GM10266 (cell line): ENCODE measurements around the gene PRXL2B.

Experiments used
- DNase-seq: peaks from one replicate; pipeline ENCODE4 v3.0.0; 2012; ENCODE audit errors: extremely low spot score
- TF ChIP-seq, protein P1 (sequence below): IDR thresholded peaks from 2 replicates; pipeline ENCODE4 v1.5.1; 2012; ENCODE audit warnings: mild to moderate bottlenecking, low read depth; ENCODE audit not compliant: control insufficient read depth, insufficient read depth; ENCODE audit errors: missing control alignments

PRXL2B gene

DNA sequence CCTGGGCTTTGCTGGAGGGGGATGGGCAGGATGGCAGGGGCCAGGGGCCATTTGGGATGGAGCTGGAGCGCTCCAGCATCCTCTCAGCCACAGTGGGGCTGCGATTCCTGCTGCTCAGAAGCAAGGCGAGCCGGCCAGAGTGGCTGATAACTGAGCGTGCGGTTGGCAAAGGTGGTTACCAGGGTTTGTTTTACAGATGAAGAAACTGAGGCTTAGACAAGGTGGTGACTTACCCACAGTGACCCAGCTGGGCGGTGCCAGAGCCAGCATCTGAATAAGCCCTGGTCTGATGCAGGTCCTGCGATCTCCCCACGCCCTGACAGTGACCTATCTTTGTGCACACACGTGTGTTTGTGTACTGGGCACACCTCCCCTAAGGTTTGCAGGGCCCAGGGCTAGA, 5.9 kb upstream of the PRXL2B start:
- TF ChIP-seq, protein P1, sequence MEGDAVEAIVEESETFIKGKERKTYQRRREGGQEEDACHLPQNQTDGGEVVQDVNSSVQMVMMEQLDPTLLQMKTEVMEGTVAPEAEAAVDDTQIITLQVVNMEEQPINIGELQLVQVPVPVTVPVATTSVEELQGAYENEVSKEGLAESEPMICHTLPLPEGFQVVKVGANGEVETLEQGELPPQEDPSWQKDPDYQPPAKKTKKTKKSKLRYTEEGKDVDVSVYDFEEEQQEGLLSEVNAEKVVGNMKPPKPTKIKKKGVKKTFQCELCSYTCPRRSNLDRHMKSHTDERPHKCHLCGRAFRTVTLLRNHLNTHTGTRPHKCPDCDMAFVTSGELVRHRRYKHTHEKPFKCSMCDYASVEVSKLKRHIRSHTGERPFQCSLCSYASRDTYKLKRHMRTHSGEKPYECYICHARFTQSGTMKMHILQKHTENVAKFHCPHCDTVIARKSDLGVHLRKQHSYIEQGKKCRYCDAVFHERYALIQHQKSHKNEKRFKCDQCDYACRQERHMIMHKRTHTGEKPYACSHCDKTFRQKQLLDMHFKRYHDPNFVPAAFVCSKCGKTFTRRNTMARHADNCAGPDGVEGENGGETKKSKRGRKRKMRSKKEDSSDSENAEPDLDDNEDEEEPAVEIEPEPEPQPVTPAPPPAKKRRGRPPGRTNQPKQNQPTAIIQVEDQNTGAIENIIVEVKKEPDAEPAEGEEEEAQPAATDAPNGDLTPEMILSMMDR = no peak
- no peak for DNase-seq

DNA sequence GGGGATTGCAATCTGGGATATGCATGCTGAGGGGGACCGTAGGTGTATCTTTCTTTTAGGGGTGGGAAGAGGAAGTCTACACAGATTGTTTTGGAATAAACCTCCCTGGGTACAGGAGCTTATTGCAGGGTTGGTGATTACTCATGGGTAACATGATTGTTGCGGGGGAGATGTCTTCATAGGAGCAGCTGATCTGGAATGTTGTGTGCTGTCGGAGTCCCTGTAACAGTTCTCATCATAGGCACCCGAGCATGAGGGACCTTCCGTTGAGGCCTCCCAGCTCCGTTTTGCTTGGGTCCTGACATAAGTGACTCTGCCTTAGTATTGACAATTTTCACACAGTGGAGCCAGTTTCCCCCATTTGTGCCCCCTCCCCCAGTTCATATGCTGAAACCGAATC, 4.2 kb upstream of the PRXL2B start:
- TF ChIP-seq, protein P1 = no peak
- no peak for DNase-seq

DNA sequence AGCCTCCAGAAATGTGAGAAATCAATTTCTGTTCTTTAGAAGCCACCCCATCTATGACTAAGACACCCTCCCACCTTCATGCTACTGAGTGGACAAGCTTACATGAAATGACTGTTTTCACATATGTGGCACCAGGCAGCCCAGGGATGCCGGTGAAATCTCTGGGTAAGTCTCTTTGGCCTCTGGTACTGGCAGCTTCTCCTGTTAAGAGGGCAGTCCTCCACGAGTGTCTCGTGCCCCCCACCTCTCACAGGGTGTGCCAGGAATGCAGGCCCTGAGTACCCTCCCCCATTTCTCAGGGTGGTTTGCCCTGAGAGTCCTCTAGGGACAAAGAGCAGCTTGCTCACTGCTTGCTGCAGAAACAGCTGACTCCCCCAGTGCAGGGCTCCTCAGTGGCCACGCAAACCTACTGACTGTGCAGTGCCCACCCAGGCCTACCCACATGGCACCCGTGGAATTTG, 3.2 kb upstream of the PRXL2B start:
- TF ChIP-seq, protein P1 = no peak
- DNase-seq = no peak

DNA sequence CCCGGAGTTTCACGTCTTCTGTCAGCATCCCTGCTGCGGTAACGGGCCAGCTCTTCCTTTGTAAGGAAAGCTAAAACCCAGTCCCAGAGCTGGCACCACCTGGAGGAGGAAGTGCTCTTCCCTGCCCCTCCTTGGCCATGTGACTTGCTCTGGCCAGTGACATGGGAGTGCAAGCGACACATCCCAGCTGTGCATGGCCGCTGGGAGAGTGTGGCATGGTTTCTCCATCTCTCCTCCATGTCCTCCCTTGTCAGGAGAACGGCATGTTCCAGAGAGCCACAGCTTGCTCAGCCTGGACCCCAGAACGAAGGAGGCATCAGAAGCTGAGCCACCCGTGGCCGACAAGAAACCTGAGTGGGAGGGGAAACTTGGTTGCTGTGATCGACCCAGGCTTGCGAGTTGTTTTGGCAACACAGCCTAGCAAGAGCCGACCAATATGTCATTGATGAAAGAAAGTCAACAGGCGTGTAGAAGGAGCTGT, 2.7 kb upstream of the PRXL2B start:
- TF ChIP-seq, protein P1 = no peak

DNA sequence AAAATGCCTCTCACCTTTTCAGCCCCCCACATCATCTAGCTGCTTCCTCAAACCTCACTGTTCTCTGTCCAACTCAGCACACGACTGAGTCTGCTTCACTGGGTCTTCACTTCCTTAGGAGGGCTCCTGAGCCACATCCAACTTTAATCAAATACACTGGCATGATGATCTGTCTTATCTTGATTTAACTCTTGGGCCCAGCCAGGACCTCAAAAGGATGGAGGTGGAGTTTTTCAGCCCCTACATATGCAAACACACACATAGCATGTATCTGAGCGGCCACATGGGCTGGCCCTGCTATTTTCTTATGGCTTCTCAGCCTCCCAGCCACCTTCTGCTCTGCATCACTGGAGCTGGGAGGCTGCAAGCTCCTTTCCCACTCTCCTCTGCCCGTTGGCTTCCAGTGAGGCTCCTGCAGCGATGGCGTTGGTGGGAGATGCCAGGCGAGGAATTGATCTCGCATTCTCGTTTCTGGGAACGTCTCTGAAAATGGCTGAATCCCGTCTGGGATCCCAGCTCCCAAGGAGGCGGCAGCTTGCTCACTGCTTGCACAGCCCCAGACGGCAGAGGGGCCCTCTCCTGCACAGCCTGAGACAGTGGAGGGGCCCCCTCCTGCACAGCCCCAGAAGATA, 1.8 kb upstream of the PRXL2B start:
- DNase-seq = no peak
- TF ChIP-seq, protein P1 = no peak

More for the DNA sequence above, 2.7 kb upstream of the PRXL2B start:
- DNase-seq = no peak

DNA sequence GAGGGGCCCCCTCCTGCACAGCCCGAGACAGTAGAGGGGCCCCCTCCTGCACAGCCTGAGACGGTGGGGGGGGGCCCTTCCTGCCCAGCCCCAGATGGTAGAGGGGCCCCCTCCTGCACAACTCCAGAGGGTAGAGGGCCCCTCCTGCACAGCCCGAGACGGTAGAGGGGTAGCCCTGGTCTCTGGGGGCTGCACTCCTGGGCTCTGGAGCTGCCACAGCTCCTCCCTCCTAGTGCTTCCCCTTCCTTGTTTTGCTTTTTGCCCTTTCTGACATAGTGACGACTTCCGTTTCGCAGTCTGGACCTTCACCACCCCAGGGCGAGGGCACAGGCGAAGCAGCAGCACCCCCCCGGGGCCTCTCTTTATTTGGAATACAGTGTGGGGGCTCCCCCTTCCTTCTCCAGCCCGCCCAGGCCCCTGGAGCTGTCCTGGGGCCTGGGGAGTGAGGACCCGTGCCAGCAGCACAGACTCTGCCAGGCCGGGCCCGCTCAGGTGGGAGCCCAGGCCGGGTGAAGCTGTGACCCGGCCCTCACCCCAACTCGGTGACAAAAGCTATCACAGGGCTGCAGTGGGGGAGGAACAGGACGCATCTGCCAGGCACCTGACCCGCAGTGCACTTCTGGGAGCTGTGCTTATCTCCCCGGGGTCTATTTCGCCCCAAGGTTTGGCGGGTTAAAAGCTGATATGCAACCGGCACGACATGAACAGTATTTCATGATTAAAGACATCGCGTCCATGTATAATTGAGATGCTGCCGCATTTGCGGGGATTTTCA, 1.1 kb upstream of the PRXL2B start:
- DNase-seq = peak; percentile 77
- TF ChIP-seq, protein P1 = peak; percentile 17

DNA sequence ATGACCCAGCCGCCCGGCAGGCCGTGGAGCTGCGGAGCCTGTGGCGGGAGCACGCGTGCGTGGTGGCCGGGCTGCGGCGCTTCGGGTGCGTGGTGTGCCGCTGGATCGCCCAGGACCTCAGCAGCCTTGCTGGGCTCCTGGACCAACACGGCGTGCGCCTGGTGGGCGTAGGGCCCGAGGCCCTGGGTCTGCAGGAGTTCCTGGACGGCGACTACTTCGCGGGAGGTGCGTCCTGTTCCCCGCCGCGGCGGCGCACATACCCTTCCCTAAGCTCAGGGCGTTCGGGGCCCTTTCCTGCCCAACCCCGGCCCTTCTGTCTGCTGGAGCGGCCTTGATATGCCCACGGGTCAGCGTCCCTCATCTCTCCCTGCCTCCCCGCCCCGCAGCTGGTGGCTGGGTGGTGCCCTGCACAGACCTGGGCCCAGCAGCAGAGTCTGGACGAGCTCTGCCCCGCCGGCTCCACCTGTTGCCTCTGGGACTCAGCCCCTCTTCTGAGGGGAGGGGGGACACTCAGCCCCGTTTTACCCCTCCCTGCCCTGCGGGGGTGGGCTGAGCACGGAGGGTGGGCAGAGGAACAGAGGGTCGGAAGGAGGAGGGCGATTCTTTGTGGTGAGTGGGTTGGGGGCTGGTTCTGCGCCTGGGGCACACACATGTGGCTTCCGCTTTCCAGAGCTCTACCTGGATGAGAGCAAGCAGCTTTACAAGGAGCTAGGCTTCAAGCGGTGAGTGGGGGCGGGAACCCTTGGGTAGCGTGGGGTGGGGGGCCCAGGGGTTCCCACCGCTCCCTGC, 688 bp downstream of the PRXL2B start:
- DNase-seq = no peak
- TF ChIP-seq, protein P1 = no peak
